Keratinocyte (primary cell): ENCODE measurements around the gene ETV5.

Experiments
- EZH2 ChIP-seq: IDR thresholded peaks from one replicate; pipeline ENCODE4 v1.6.1; 2012; ENCODE audit warnings: inconsistent platforms, mild to moderate bottlenecking, low read length, moderate library complexity
- TF ChIP-seq, protein P1 (sequence below), 3 experiments: IDR thresholded peaks in 1 of 3; conservative IDR thresholded peaks in 1 of 3; optimal IDR thresholded peaks in 1 of 3; 2 replicates in 2 of 3; 3 replicates in 1 of 3; pipeline versions ENCODE3 to v1.5.1; 2011; ENCODE audit warnings: low read length in 3 of 3, mild to moderate bottlenecking in 3 of 3, moderate library complexity in 2 of 3, control low read depth in 1 of 3, inconsistent platforms in 1 of 3; ENCODE audit not compliant: insufficient read depth in 2 of 3; ENCODE audit errors: extremely low read depth in 1 of 3

DNA sequence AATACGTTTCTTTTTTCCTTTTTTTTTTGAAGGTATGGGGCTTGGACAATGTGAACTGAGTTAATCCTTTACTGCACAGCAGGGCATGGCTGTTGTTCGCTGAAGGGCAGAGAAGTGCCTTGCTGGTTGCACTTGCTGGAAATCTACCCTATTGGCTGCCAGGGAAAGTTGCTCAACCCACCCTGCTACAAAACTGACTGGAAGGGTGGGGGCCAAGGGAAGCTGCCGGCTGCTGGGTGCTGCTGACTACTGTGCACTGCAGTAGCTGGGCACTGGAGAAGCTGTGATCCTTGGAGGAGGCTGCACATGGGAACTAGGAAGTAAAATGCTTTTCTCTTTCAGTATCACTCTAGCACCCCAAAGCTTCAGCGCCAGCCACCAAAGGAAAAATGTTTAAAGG, 70.5 kb downstream of the ETV5 start:
- no peak for TF ChIP-seq EZH2
- TF ChIP-seq, protein P1, sequence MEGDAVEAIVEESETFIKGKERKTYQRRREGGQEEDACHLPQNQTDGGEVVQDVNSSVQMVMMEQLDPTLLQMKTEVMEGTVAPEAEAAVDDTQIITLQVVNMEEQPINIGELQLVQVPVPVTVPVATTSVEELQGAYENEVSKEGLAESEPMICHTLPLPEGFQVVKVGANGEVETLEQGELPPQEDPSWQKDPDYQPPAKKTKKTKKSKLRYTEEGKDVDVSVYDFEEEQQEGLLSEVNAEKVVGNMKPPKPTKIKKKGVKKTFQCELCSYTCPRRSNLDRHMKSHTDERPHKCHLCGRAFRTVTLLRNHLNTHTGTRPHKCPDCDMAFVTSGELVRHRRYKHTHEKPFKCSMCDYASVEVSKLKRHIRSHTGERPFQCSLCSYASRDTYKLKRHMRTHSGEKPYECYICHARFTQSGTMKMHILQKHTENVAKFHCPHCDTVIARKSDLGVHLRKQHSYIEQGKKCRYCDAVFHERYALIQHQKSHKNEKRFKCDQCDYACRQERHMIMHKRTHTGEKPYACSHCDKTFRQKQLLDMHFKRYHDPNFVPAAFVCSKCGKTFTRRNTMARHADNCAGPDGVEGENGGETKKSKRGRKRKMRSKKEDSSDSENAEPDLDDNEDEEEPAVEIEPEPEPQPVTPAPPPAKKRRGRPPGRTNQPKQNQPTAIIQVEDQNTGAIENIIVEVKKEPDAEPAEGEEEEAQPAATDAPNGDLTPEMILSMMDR (optimal IDR thresholded peaks at IDR 0.05 in 1 of 3, IDR thresholded peaks at IDR 0.05 in 1 of 3, conservative IDR thresholded peaks at IDR 0.05 in 1 of 3; ENCODE audit: extremely low read depth in 1 of 3, insufficient read depth in 2 of 3, low read length in 3 of 3), result no peak
